HepG2 (cell line): ENCODE data around the gene SAMD4A. TPM values are rescaled to one million over a fixed set of nuclear protein-coding genes. Genes with fewer than 3 reads are reported as not detected.

Experiments
- ATAC-seq: fragments of 200-7000 bp; cut with Tn5 transposase; 3 replicates; pipeline ENCODE4 v1.9.1; 2020; ENCODE audit warnings: mild to moderate bottlenecking, moderate library complexity
- BruUV-seq: library from RNA; stranded (reverse); fragments of 400-500 nt; replicated peaks from 2 replicates; lab custom pipeline; 2021; lab: Mats Ljungman, UMichigan
- CTCF ChIA-PET: fragments of 300-600 bp; formaldehyde crosslinking; extraction: SDS; loops from one replicate; lab custom pipeline; 2021; ENCODE audit warnings: low total read pairs, inconsistent platforms, low intra/inter-chr PET ratio; lab: Yijun Ruan, JAX
- POLR2A ChIA-PET: fragments of 350-600 bp; sonication (Branson Sonifier 250); formaldehyde crosslinking; loops from one replicate; lab custom pipeline; 2020; ENCODE audit warnings: antibody characterized with exemption, inconsistent platforms; lab: Yijun Ruan, JAX
- DNase-seq: peaks from one replicate; pipeline ENCODE4 v3.0.0-alpha.2; 2015; ENCODE audit warnings: low spot score
- FAIRE-seq: peaks from 3 replicates; lab custom pipeline; 2011; peaks lifted over from hg19 to GRCh38; lab: Jason Lieb, UNC
- H2AFZ ChIP-seq: one replicate; pipeline ENCODE4 v1.6.1; 2011; ENCODE audit warnings: low read length, inconsistent platforms
- H3K27ac ChIP-seq: fragments of 300-600 bp; 3 replicates; pipeline ENCODE4 v1.8.0; 2011; ENCODE audit warnings: mixed run types, mild to moderate bottlenecking, mixed read lengths, low read length, inconsistent platforms; ENCODE audit not compliant: insufficient read depth; ENCODE audit errors: extremely low read length
- H3K27me3 ChIP-seq, 2 experiments: fragments of 200-600 bp in 1 of 2; 2 replicates in 1 of 2; 3 replicates in 1 of 2; pipeline versions ENCODE4 v1.6.0 to v1.8.0; 2011; ENCODE audit warnings: low read length in 2 of 2, mild to moderate bottlenecking in 2 of 2, moderate library complexity in 2 of 2, inconsistent platforms in 1 of 2; ENCODE audit not compliant: insufficient read depth in 2 of 2, control insufficient read depth in 1 of 2
- H3K36me3 ChIP-seq, 2 experiments: fragments of 200-600 bp in 1 of 2; replicated peaks in 1 of 2; 2 replicates in 1 of 2; 3 replicates in 1 of 2; pipeline versions ENCODE4 v1.5.1 to v1.8.0; 2011; ENCODE audit warnings: low read length in 2 of 2, inconsistent platforms in 1 of 2; ENCODE audit not compliant: insufficient read depth in 2 of 2, control insufficient read depth in 1 of 2
- H3K4me1 ChIP-seq: 2 replicates; pipeline ENCODE4 v1.5.1; 2012; ENCODE audit warnings: low read length, inconsistent platforms; ENCODE audit not compliant: insufficient read depth
- H3K4me2 ChIP-seq: 2 replicates; pipeline ENCODE4 v1.6.0; 2011; ENCODE audit warnings: low read depth, low read length, inconsistent platforms
- H3K4me3 ChIP-seq, 3 experiments: fragments of 200-600 bp in 1 of 3; sonication (generic), shearing (Covaris generic) in 1 of 3; replicated peaks in 1 of 3; 2 replicates each; pipeline ENCODE4 v1.5.1; 2011 to 2016; ENCODE audit warnings: low read length in 3 of 3, inconsistent platforms in 2 of 3, low read depth in 2 of 3, mild to moderate bottlenecking in 2 of 3, control low read depth in 1 of 3, mixed read lengths in 1 of 3; ENCODE audit not compliant: insufficient read depth in 1 of 3
- H3K79me2 ChIP-seq: one replicate; pipeline ENCODE4 v1.6.1; 2011; ENCODE audit warnings: low read length, inconsistent platforms; ENCODE audit not compliant: insufficient read depth
- H3K9ac ChIP-seq: 2 replicates; pipeline ENCODE4 v1.6.0; 2011; ENCODE audit warnings: mild to moderate bottlenecking, low read depth, low read length, inconsistent platforms; ENCODE audit not compliant: insufficient read depth
- H3K9me3 ChIP-seq: 2 replicates; pipeline ENCODE4 v1.5.1; 2012; ENCODE audit warnings: mild to moderate bottlenecking, low read length
- H4K20me1 ChIP-seq: 2 replicates; pipeline ENCODE4 v1.6.0; 2011; ENCODE audit warnings: inconsistent platforms, mild to moderate bottlenecking, low read length, moderate library complexity; ENCODE audit not compliant: insufficient read depth
- GATA4 ChIP-seq: sonication (generic); IDR thresholded peaks from 2 replicates; pipeline ENCODE4 v1.6.1; 2016; ENCODE audit warnings: antibody characterized with exemption, low read depth, borderline replicate concordance
- PHF5A ChIP-seq: IDR thresholded peaks from one replicate; pipeline ENCODE4 v1.6.1; 2018; ENCODE audit warnings: low read depth, missing genetic modification reagents; ENCODE audit not compliant: unreplicated experiment
- RFXAP ChIP-seq: sonication (generic); formaldehyde crosslinking; IDR thresholded peaks from 2 replicates; pipeline ENCODE4 v1.4.0; 2020; ENCODE audit warnings: missing genetic modification reagents, borderline replicate concordance
- SP140L ChIP-seq: sonication (generic); formaldehyde crosslinking; IDR thresholded peaks from 2 replicates; pipeline ENCODE4 v1.4.0; 2020; ENCODE audit warnings: missing genetic modification reagents, borderline replicate concordance
- XBP1 ChIP-seq: sonication (generic); formaldehyde crosslinking; IDR thresholded peaks from 2 replicates; pipeline ENCODE4 v1.5.0; 2020; ENCODE audit warnings: missing genetic modification reagents
- ZNF121 ChIP-seq: sonication (generic); formaldehyde crosslinking; IDR thresholded peaks from 2 replicates; pipeline ENCODE4 v1.5.0; 2020; ENCODE audit warnings: mild to moderate bottlenecking, missing genetic modification reagents
- ZNF292 ChIP-seq: sonication (generic); formaldehyde crosslinking; IDR thresholded peaks from 2 replicates; pipeline ENCODE4 v1.8.1; 2022; ENCODE audit warnings: mild to moderate bottlenecking, low read depth, missing genetic modification reagents, borderline replicate concordance
- ZNF891 ChIP-seq: sonication (generic); formaldehyde crosslinking; IDR thresholded peaks from 2 replicates; pipeline ENCODE4 v1.5.0; 2020; ENCODE audit warnings: mild to moderate bottlenecking, missing genetic modification reagents
- WGBS: methylation state at CpG from one replicate; pipeline ENCODE4 v1.1.6; 2017; ENCODE audit warnings: low lambda C conversion rate; 5-methylcytosine and 5-hydroxymethylcytosine counted together
- in situ Hi-C: cut with HindIII; loops from 2 replicates; pipeline ENCODE4 v1.10.0; 2017; ENCODE audit warnings: low pct_unique_long_range_greater_than_20kb; ENCODE audit not compliant: extremely low pct_ligation_motif_present
- intact Hi-C: fragments of 100-400 bp; cut with micrococcal nuclease; formaldehyde crosslinking; loops from one replicate; pipeline ENCODE4 v1.10.0; 2022; ENCODE audit not compliant: unreplicated experiment
- polyA plus RNA-seq, 8 experiments: library from polyadenylated mRNA; depleted of rRNA in 3 of 8; stranded (reverse) in 7 of 8; unstranded in 1 of 8; fragments of >200 nt; fragmentation: Illumina TruSeq in 4 of 8; extraction: Trizol in 4 of 8; gene quantifications; 2 replicates each; pipeline versions ENCODE4 v1.2.1 to v1.2.3, GENCODE V29; 2011 to 2016; ENCODE audit warnings: low read depth in 4 of 8, missing spikeins in 1 of 8, mixed read lengths in 1 of 8; ENCODE audit not compliant: insufficient read depth in 1 of 8
- total RNA-seq, 5 experiments: library from RNA; depleted of rRNA; stranded (reverse); fragments of >200 nt; fragmentation: Illumina TruSeq; extraction: Trizol; gene quantifications; 2 replicates each; pipeline ENCODE4 v1.2.3, GENCODE V29; 2016; ENCODE audit warnings: low read depth in 1 of 5
- TF ChIP-seq, protein P1 (sequence below): sonication (generic); formaldehyde crosslinking; IDR thresholded peaks from 2 replicates; pipeline ENCODE4 v1.9.0; 2022; ENCODE audit warnings: missing genetic modification reagents, mild to moderate bottlenecking, borderline replicate concordance

The SAMD4A gene
- total and polyA plus RNA-seq, 2 of the 13 experiments (the other 11 are each of a cell fraction or from before 2014, with no cell fraction given), result 11.8 to 13.0 TPM

DNA sequence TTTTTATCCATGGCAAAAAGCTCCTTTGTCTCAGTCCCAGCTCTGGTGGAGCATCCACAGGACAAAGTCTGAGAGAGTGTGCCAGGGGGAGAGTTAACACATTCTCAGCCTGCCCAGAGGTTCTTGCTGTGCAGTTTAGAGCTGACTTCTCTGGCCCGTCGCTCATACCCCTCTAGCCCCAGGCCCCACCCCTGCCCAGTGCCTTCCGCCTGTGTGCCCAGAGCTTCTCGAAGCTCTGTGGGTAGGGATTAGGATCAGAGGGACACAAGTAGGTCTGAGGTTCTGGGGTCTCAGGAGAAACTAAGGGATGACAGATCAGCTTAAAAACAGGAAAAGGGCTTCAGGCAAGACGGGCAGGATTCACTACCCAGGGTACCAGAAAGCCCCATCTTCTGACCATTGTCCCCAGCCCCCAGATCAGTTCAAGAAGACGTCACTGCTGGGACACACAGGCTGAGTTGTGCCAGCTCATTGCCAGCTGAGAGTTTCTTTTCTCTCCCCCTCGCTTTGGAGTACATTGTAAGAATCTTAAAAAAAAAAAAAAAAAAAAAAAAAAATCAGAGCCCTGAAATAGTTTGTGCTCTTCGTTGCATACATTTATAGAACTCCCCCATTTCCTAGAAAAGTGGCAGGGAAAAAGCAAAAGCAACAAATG is 208.7 kb downstream of the SAMD4A start:
- ChIA-PET CTCF (no interaction called here), POLR2A (interaction anchor here (1.2 kb wide), 1 partner anchor 209 kb away, joined by 4 read pairs; no protein-coding TSS in a partner anchor)
- no peaks in the 10 kb centered on the region for H3K27me3 ChIP-seq
- peaks cover 44 to 83% of the 10 kb centered on the region in 2 experiments for H3K36me3 ChIP-seq
- TF ChIP-seq ZNF292 (no peak), XBP1 (CRISPR knock-in tag) (no peak), PHF5A (CRISPR knock-in tag) (no peak), RFXAP (CRISPR knock-in tag) (no peak), ZNF121 (no peak), ZNF891 (CRISPR knock-in tag) (no peak), SP140L (CRISPR knock-in tag) (no peak), GATA4 (no peak)
- TF ChIP-seq, protein P1, sequence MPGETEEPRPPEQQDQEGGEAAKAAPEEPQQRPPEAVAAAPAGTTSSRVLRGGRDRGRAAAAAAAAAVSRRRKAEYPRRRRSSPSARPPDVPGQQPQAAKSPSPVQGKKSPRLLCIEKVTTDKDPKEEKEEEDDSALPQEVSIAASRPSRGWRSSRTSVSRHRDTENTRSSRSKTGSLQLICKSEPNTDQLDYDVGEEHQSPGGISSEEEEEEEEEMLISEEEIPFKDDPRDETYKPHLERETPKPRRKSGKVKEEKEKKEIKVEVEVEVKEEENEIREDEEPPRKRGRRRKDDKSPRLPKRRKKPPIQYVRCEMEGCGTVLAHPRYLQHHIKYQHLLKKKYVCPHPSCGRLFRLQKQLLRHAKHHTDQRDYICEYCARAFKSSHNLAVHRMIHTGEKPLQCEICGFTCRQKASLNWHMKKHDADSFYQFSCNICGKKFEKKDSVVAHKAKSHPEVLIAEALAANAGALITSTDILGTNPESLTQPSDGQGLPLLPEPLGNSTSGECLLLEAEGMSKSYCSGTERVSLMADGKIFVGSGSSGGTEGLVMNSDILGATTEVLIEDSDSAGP (CRISPR knock-in tag), result no peak
- H2AFZ ChIP-seq, result no peak overlapping the region
- no TSS peak for BruUV-seq
- ATAC-seq (no peak), DNase-seq (no peak), FAIRE-seq (no peak)
- no peaks in the 10 kb centered on the region for H4K20me1 ChIP-seq
- in situ Hi-C loops, result no loop called here
- H3K4me1 ChIP-seq, result peaks cover 25% of the 10 kb centered on the region
- H3K9me3 ChIP-seq, result no peaks in the 10 kb centered on the region
- H3K4me3 ChIP-seq, result no peak overlapping the region
- intact Hi-C loops, result no loop called here
- no peak overlapping the region for H3K4me2 ChIP-seq
- H3K9ac ChIP-seq, result no peak overlapping the region
- 94% methylated on average over 8 of the region's 8 CpGs for WGBS
- H3K27ac ChIP-seq, result no peak overlapping the region
- H3K79me2 ChIP-seq, result no peaks in the 10 kb centered on the region
